Neural progenitor cell (in vitro differentiated cells): ENCODE measurements around the gene ARFGAP3. TPM values are rescaled to one million over a fixed set of nuclear protein-coding genes. Genes with fewer than 3 reads are reported as not detected.

Source experiments
- DNase-seq: peaks from one replicate; pipeline ENCODE4 v3.0.0-alpha.2; 2016; ENCODE audit warnings: low spot score
- H2AFZ ChIP-seq: fragments of 200-600 bp; sonication (generic); replicated peaks from 2 replicates; pipeline ENCODE4 v1.6.1; 2016; ENCODE audit warnings: antibody characterized with exemption
- H3F3A ChIP-seq: fragments of 200-600 bp; sonication (generic); 2 replicates; pipeline ENCODE4 v1.6.1; 2016; ENCODE audit warnings: antibody characterized with exemption, low read depth
- H3K27ac ChIP-seq: fragments of 200-600 bp; sonication (generic); 2 replicates; pipeline ENCODE4 v1.5.1; 2016; ENCODE audit warnings: mild to moderate bottlenecking
- H3K27me3 ChIP-seq: fragments of 200-600 bp; sonication (generic); 2 replicates; pipeline ENCODE4 v1.6.1; 2016; ENCODE audit warnings: mild to moderate bottlenecking, moderate library complexity
- H3K36me3 ChIP-seq: fragments of 200-600 bp; sonication (generic); 2 replicates; pipeline ENCODE4 v1.5.1; 2016
- H3K4me1 ChIP-seq: fragments of 200-600 bp; sonication (generic); 2 replicates; pipeline ENCODE4 v1.6.1; 2016; ENCODE audit warnings: mixed run types
- H3K4me2 ChIP-seq: fragments of 200-600 bp; sonication (generic); 2 replicates; pipeline ENCODE4 v1.6.1; 2016
- H3K4me3 ChIP-seq: fragments of 200-600 bp; sonication (generic); 2 replicates; pipeline ENCODE4 v1.5.1; 2016
- H3K79me2 ChIP-seq: fragments of 200-600 bp; sonication (generic); 2 replicates; pipeline ENCODE4 v1.6.1; 2016; ENCODE audit warnings: low read depth
- H3K9ac ChIP-seq: fragments of 200-600 bp; sonication (generic); 2 replicates; pipeline ENCODE4 v1.6.1; 2016
- H3K9me3 ChIP-seq: fragments of 200-600 bp; sonication (generic); 2 replicates; pipeline ENCODE4 v1.5.1; 2016; ENCODE audit warnings: low read depth
- H4K20me1 ChIP-seq: fragments of 200-600 bp; sonication (generic); 2 replicates; pipeline ENCODE4 v1.6.1; 2016; ENCODE audit warnings: low read depth
- H3K27ac Mint-ChIP-seq: 3 replicates; pipeline ENCODE4 v1.8.0; 2021; ENCODE audit warnings: mixed read lengths
- H3K27me3 Mint-ChIP-seq: 2 replicates; pipeline ENCODE4 v1.8.0; 2022; ENCODE audit warnings: low read depth, mild to moderate bottlenecking, inconsistent platforms, moderate library complexity, mixed read lengths; ENCODE audit not compliant: insufficient read depth
- H3K36me3 Mint-ChIP-seq: 3 replicates; pipeline ENCODE4 v1.8.0; 2021; ENCODE audit warnings: mixed read lengths
- H3K4me1 Mint-ChIP-seq: 3 replicates; pipeline ENCODE4 v1.8.0; 2021; ENCODE audit warnings: mixed read lengths
- H3K4me3 Mint-ChIP-seq: 3 replicates; pipeline ENCODE4 v1.8.0; 2021; ENCODE audit warnings: mild to moderate bottlenecking, moderate library complexity, mixed read lengths
- H3K9me3 Mint-ChIP-seq: 3 replicates; pipeline ENCODE4 v1.8.0; 2020; ENCODE audit warnings: mixed read lengths
- EZH2 ChIP-seq: fragments of 200-600 bp; sonication (generic); IDR thresholded peaks from 2 replicates; pipeline ENCODE4 v1.6.1; 2017; ENCODE audit warnings: antibody characterized with exemption, mild to moderate bottlenecking, moderate library complexity
- EZH2phosphoT487 ChIP-seq: fragments of 200-600 bp; sonication (generic); IDR thresholded peaks from 2 replicates; pipeline ENCODE4 v1.6.1; 2017; ENCODE audit warnings: antibody characterized with exemption
- total RNA-seq: library from RNA; depleted of rRNA; stranded (reverse); fragments of >200 nt; gene quantifications from 2 replicates; pipeline ENCODE4 v1.2.3, GENCODE V29; 2015; ENCODE audit warnings: low replicate concordance
- TF ChIP-seq, protein P1 (sequence below): fragments of 200-600 bp; sonication (generic); IDR thresholded peaks from 2 replicates; pipeline ENCODE4 v1.5.1; 2017; ENCODE audit warnings: antibody characterized with exemption, mild to moderate bottlenecking

The ARFGAP3 gene
- total RNA-seq, 1 donor from 2014 or later: 53.9 TPM

DNA sequence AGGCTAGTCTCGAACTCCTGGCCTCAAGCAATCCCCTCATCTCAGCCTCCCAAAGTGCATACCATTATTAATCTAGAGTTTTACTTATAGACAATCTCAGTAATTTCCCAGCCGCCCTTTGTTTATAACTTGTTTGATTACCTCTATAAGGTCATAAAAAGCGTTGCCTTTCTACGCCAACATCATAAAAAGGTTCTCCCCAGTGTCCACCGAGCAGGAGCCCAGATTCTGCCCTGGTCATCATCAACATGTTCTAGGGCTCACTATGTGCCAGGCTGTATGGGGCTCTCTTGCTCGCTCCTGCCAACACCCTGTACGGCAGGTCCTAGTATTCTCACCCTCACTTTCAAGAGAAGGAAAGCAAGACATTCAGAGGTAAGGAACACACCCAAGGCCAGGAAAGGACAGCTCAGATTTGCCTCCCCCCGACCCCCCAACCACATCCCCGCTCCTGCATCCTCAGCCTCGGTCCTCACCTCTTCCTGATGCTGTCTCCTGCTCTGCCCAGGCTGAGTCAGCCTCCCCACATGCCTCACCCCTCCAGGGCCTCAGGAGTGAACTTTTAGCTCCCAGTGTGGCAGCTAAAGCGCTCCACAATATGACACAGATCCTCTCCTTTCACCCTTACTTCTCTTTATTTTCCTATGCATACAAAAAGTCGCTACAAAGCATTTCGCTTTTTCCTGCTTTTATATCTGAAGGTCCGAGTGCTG, 14.3 kb downstream of the ARFGAP3 start:
- Histone ChIP-seq H3K9ac (no peak overlapping the region), H3K27ac (no peak overlapping the region), H3K79me2 (no peaks in the 10 kb centered on the region), H3K27me3 (no peaks in the 10 kb centered on the region), H2AFZ (no peak overlapping the region), H3K4me3 (no peak overlapping the region), H3K36me3 (no peaks in the 10 kb centered on the region), H3K4me1 (no peaks in the 10 kb centered on the region), H3F3A (no peaks in the 10 kb centered on the region), H3K9me3 (no peaks in the 10 kb centered on the region), H3K4me2 (no peak overlapping the region), H4K20me1 (no peaks in the 10 kb centered on the region)
- TF ChIP-seq, protein P1, sequence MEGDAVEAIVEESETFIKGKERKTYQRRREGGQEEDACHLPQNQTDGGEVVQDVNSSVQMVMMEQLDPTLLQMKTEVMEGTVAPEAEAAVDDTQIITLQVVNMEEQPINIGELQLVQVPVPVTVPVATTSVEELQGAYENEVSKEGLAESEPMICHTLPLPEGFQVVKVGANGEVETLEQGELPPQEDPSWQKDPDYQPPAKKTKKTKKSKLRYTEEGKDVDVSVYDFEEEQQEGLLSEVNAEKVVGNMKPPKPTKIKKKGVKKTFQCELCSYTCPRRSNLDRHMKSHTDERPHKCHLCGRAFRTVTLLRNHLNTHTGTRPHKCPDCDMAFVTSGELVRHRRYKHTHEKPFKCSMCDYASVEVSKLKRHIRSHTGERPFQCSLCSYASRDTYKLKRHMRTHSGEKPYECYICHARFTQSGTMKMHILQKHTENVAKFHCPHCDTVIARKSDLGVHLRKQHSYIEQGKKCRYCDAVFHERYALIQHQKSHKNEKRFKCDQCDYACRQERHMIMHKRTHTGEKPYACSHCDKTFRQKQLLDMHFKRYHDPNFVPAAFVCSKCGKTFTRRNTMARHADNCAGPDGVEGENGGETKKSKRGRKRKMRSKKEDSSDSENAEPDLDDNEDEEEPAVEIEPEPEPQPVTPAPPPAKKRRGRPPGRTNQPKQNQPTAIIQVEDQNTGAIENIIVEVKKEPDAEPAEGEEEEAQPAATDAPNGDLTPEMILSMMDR: no peak
- TF ChIP-seq EZH2 (no peak), EZH2phosphoT487 (no peak)
- H3K36me3 Mint-ChIP-seq: peaks cover 37% of the 10 kb centered on the region
- no peak overlapping the region for H3K4me3 Mint-ChIP-seq
- H3K9me3 Mint-ChIP-seq: no peaks in the 10 kb centered on the region
- no peaks in the 10 kb centered on the region for H3K4me1 Mint-ChIP-seq
- DNase-seq: no peak
- H3K27me3 Mint-ChIP-seq: peaks cover 2% of the 10 kb centered on the region
- no peak overlapping the region for H3K27ac Mint-ChIP-seq

DNA sequence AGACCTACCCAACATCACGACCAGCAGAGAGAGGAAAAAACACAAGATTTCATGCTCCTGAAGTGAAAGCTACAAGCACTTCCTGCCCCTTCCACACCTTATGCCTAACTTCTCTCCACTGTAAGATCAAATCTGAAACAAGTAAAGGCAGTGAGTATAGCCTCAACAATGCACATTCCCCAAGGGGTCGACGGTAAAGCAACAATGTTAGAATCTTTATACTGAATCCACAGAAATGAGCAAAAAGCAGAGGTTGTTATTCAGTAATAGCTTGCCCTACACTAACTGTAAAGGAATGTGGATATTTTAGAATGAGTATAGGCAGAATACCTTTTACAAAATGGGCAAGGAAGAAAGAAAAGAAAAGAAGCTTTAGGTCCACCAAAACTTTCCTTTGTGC, 15.6 kb downstream of the ARFGAP3 start:
- Histone ChIP-seq H4K20me1 (no peaks in the 10 kb centered on the region), H2AFZ (no peak overlapping the region), H3K9me3 (no peaks in the 10 kb centered on the region), H3K27ac (no peak overlapping the region), H3F3A (no peaks in the 10 kb centered on the region), H3K9ac (no peak overlapping the region), H3K4me3 (no peak overlapping the region), H3K4me2 (no peak overlapping the region), H3K36me3 (no peaks in the 10 kb centered on the region), H3K79me2 (no peaks in the 10 kb centered on the region), H3K4me1 (no peaks in the 10 kb centered on the region), H3K27me3 (no peaks in the 10 kb centered on the region)
- H3K27me3 Mint-ChIP-seq: peaks cover 2% of the 10 kb centered on the region
- H3K27ac Mint-ChIP-seq: no peak overlapping the region
- no peaks in the 10 kb centered on the region for H3K9me3 Mint-ChIP-seq
- no peak overlapping the region for H3K4me3 Mint-ChIP-seq
- TF ChIP-seq EZH2 (no peak), EZH2phosphoT487 (no peak)
- TF ChIP-seq, protein P1: no peak
- no peaks in the 10 kb centered on the region for H3K4me1 Mint-ChIP-seq
- no peak for DNase-seq
- H3K36me3 Mint-ChIP-seq: peaks cover 34% of the 10 kb centered on the region

DNA sequence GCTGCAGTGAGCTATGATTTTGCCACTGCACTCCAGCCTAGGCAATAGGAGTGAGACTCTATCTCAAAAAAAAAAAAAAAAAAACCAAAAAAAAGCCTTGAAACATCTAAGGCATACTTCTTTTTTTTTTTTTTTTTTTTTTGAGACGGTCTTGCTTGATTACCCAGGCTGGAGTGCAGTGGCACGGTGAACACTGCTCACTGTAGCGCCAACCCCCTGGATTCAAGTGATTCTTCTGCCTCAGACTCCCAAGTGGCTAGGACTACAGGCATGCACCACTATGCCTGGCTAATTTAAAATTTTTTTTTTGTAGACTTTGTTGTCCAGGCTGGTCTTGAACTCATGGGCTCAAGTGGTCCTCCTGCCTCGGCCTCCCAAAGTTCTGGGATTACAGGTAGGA, 19.5 kb downstream of the ARFGAP3 start:
- Mint-ChIP-seq H3K9me3 (no peaks in the 10 kb centered on the region), H3K27ac (no peak overlapping the region), H3K4me1 (no peaks in the 10 kb centered on the region), H3K27me3 (no peaks in the 10 kb centered on the region), H3K36me3 (peaks cover 18% of the 10 kb centered on the region), H3K4me3 (no peak overlapping the region)
- no peaks in the 10 kb centered on the region for H4K20me1 ChIP-seq
- no peak overlapping the region for H3K4me3 ChIP-seq
- no peaks in the 10 kb centered on the region for H3K79me2 ChIP-seq
- H3K9ac ChIP-seq: no peak overlapping the region
- H3K27ac ChIP-seq: no peak overlapping the region
- no peak overlapping the region for H3K4me2 ChIP-seq
- TF ChIP-seq EZH2phosphoT487 (no peak), EZH2 (no peak)
- TF ChIP-seq, protein P1: no peak
- H3K27me3 ChIP-seq: no peaks in the 10 kb centered on the region
- H3K9me3 ChIP-seq: no peaks in the 10 kb centered on the region
- H3F3A ChIP-seq: no peaks in the 10 kb centered on the region
- no peaks in the 10 kb centered on the region for H3K4me1 ChIP-seq
- DNase-seq: no peak
- H3K36me3 ChIP-seq: no peaks in the 10 kb centered on the region
- H2AFZ ChIP-seq: no peak overlapping the region
